GOT3 (cell line): ENCODE data around the gene EGFL7.

ENCODE experiments used
- DNase-seq: peaks from one replicate; lab custom pipeline; 2025; ENCODE audit warnings: mixed read lengths; lab: John Stamatoyannopoulos, UW

Gene EGFL7

DNA sequence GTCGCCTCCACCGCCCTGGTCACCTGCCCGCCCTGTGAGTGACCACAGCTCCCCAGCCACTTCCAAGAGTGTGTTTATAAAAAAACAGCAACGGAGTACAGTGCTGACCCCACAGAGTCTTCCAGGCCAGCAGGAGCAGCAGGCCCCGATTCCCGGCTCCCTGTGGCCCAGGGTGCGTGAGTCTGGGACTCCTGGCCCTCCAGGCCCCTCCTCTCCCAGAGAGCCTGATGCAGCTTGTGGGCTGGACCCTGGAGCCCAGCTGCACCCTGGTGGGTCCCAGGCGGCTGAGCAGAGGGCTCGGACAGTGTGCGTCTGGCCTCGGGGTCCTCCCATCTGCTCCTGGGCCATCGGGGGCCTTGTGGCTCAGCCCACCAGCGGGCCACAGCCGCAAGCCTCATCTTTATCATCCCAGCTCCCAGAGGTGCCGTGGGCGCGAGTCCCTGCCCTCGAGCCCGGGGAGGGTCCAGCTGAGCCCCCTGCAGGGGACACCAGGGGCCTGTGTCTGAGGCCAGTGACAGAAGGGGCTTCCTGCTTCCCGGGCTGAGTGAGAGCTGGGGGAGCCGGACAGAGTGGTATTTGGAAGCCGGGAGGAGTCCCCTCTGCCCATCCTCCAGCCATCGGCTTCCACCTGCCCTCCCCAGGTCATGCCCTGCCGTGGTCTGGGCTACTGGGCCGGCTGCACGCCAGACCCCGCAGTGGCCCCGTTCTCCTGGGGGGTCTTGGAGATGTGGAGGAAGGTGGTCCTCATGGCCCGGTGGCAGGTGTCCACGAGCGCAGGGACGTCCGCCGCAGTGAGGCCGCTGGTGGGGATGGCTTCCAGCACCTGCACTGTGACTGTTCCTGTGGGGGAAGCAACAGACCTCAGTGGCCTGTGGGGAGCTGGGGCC, 10.6 kb downstream of the EGFL7 start:
- DNase-seq: no peak

DNA sequence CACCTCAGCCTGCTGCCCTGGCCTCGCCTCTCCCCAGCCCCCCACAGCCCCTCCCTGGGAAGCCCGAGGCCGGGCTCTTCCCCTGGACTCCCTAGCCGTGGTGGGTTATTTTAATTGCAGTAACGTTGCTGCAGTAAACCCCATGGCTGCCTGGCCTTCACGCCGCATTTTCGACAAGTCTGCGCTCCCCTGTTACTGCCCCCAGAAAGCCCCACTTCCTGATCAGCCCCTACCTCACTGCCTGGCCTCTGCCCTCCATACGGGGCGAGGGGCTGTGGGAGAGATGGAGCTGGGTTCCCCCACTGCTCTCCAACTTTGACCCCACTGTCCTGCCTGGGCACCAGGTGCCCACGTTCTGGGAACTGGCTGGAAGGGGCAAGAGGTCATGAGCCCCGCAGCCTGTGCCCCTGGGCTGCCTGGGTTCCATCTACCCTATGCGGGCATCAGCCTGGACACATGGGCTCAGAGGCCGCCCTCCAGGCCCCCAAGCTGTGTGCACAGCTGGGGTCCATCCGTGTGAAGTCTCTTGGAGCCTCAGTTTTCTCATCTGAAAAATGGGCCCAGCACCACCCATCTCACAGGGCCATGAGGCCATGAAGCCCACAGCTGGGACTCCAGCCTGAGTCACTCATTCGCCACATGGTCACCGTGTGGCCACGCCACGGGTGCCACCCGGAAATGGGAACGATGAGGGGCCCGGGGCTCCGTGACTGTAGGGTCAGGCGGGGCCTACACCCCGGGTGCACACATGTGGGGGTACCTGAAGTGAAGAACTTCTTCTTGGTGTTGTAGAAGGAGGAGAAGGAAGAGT, 11.5 kb downstream of the EGFL7 start:
- DNase-seq: no peak

DNA sequence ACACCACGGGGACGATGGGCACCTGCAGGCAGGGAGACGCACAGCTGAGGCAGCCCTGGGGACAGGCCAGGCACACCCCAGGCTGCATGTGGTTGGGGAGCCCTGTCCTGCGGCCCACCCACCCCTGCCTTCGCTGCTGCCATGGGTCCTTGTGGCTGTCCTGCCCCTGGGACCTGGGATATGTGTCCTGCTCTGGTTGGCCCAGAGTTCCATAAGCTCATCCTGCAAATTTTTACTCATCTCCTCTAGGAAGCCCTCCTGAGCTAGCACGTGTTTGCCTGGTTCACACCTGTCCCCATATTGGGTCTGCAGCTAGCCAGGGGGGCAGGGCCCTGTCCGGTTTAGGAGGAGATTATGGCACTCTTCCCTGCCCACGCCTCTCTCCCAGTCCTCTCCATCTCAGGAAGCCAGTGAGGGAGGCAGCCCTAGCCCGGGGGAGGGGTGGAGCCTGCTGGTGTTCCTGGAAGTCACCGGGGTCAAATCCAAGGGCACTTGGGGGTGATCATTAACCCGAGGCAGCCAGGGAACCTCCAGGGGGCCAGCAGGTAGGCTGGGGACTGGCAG, 12.2 kb downstream of the EGFL7 start:
- DNase-seq: no peak

DNA sequence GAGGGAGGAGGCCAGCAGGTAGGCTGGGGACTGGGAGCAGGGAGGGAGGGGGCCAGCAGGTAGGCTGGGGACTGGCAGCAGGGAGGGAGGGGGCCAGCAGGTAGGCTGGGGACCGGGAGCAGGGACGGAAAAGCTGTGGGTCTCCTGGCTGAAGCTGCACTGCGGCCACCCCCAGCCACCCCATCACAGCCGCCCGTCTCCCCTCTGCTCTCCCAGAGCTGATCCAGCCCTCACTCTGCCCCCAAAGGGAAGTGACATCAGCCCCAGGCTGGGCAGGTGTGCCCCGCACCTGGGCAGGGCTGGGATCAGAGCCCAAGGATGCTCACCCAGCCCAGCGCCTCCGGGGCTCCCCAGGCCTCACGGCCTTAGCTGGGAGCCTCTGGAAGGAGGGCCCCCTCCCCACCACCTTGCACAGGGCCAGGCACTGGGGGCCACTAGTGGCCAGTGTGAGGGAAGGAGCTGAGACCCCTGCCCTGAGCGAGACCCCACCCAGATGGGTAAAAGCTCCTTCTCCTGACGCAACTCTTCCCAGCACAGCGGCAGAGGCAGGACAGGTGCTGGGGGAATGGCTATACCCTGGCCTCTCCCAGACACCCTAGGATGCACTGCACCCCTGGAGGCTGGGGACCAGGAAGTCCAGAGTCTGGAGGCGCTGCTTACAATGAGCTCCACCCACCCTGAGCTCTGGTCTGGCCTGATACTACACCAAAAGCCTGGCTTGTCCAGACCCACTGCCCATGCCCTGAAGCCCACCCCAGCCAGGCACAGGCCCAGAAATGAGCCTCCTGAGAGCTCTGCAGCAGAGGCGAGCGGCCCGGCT, 13.0 kb downstream of the EGFL7 start:
- DNase-seq: no peak

DNA sequence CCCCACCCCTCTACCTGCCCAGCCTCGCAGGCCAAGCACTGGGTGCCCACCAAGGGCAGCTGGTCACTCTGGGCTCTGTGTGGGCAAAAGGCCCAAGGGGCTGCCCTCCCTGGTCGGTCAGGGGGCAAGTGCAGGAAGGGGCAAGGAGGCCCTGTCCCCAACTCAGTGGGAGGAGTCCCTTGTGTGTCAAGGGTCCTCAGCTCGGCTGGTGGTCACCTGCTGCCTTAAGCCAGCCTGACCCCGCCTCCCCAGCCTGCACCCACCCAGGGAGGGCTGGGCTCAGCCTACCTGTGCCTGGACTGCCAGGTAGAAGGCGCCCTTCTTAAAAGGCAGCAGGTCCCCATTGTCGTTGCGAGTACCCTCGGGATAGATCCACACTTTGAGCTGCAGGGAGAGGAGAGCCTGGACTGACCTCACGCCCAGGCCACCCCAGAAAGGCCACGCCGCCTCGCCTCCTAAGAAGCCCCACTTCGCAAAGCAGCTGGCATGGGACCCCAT, 13.6 kb downstream of the EGFL7 start:
- no peak for DNase-seq

DNA sequence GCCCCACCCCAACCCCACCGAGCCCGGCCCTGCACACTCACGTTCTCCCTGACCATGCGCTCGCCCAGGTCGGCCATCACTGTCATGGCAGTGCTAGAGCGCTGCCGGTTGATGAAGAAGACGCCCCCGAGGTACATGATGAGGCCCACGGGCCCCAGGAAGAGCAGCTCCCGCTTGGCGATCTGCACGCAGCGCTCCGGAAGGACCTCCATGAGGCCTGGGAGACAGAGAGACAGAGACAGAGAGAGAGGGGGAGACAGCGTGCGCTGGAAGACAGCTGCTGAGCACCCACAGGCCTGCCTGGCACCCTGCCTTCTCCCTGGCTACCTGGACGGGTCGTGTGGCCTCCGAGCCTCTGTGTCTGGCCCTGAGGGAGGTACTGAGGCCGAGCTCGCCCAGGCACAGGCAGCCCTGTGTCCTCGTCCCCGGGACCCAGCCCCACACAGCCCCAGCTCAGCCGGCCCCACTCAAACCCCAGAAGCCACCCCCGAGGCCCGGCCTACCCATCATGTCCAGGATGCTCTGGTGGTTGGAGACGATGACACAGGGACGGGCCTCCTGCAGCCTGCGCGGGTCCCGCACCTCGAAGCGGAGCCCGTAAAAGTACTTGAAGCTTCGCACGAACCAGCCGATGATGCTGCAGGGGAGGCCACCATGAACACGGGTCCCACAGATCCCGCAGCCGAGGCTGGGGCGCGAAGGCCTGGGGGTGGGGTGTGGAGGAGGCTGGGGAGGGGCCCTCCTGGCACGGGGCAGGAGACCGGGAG, 14.4 kb downstream of the EGFL7 start:
- no peak for DNase-seq

DNA sequence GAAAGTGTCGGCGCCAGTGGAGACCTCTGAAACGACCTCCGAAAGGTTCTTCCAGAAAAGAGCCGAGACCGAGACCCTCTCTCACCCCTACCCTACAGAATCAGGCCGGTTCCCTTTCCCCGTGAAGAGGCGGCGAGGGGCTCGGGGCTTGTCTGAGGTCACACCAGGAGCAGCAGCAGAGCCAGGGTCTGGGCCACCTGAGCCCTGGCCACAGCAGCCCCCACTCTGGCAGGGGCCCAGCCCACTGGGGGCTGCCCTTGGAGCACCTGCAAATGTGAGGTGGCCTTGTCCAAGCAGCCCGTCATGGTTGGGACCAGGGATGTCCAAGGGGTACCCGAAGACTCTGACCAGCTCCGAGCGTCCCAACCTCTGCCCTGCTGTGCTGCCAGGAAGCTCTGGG, 15.3 kb downstream of the EGFL7 start:
- DNase-seq: no peak

DNA sequence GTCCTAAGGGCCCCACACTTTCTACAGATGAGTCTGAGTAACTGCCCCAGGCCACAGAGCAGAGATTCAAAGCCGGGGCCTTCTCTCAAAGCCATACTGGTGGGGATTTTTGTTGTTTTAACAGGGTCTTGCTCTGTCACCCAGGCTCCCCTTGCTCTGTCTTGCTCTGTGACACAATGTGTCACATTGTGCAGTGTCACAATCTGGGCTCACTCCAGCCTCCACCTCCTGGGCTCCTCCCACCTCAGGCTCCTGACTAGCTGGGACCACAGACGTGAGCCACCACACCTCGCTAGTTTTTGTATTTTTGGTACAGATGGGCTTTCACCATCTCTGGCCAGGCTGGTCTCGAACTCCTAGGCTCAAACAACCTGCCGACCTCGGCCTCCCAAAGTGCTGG, 15.9 kb downstream of the EGFL7 start:
- no peak for DNase-seq

DNA sequence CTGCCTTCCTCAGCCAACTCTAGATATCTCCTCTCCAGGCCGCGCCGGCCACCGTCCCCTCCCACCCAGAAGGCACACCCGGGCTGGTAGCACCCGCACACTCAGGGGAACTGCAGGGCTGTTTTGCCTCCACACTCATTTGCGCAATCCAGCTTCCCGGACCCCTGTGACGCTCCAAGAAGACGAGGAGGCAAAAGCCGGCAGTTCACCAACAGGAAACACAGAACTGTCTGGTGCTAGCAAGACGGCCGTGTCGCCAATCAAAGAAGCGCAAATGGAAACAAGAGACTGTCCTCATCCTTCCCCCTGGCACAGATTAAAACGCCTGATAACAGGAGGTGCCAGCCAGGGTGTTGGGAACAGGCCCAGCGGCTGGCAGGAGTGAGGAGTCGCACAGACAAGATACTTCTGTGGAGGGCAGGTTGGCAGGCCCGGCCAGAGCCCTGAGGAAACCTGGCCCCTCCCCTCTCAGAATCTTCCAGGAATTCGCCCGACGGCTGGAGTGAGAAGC, 16.8 kb downstream of the EGFL7 start:
- no peak for DNase-seq

DNA sequence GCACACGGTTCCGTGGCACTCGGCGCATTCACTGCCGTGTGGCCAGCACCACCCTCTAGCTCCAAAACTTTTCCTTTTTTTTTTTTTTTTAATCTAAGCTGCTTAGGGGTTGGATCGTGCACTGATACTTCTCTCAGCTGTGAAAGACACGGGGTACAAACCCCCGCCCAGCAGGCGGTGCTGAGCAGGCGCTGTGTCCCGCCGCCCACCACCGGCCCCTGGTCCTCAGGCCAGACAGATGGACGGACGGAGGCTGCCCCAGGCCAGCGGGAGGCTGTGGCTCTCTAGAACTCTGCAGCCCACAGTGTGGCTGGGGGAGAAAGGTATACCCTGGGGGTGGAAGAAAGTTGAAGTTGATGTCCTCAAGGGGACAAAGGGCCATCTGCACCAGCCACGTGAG, 18.3 kb downstream of the EGFL7 start:
- DNase-seq: no peak

DNA sequence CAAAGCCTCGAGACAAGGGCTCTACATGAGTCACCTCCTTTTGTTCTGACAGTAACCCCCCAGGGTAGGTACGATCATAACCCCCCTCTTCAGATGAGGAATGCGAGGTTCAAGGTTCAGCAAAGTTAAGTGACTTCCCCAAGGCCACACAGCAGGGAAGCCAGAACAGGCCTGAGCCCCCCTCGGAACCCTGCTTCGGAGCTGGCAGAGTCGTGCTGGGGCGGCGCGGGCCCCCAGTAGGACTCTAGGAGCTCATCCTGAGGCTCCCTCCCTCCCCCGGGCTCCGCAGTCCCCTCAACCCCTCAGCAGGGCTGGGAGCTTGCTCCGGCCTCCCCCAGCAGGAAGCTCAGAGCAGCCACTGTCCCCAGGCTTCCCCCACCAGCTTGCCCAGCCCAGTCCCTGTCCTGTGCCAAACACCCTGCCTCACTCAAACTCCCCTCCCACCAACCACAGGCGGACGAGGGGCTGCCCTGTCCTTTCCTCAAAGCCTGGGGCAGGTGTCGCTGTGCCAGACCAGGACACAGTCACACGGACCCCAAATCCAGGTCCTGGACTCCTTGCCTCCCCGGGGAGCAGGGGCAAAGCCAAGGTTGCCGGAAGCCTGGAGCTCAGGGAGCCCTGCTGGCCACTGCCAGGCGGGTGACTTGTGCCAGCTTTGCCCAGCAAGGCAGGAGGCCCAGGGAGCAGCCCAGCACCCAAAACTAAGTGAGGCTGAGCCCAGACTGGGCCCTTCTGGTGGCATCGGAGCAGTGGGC, 19.4 kb downstream of the EGFL7 start:
- no peak for DNase-seq

DNA sequence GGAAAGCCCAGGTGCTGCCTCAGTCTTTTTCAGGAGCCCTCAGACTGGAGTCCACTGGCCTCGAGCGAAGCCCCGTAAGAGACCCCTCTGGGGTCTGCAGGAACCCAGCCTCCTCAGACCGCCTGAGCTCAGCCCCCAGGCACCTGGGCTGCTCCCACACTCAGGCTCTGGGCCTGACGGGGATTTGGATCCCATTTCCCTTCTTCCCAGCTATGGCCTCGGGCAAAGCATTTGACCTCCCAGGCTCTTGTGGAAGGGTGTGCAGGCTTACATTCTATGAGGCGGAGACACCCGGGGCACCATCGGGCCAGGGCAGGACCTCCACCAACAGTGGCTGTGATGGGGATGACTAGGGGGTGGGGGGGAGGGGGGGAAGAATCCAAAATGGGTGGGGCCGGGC, 20.0 kb downstream of the EGFL7 start:
- no peak for DNase-seq

DNA sequence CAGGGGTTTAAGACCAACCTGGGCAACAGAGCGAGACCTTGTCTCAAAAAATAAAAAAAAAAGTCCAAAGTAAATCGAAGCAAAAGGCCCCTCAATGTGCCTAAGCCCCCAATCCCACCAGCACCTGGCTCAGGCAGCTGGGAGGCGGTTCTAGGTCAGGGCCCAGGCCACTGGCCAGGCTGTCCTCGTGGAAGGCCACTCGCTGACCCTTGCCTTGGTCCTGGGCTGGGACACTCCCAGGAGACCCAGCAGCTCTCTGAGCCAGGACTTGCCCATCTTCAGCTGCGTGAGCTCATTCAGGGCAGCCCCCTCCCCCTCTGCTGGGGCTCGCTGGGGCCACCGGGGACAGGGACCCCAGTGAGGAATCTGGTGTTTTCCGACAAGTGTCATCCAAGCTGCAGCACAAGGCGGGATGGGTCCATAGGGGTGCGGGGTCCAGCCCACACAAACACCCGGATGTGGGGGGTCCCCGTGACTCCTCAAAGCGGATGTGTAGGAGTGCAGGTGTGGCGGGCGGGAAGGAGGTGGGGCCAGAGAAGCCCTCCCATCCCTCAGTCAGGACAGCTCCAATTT, 20.5 kb downstream of the EGFL7 start:
- DNase-seq: no peak

DNA sequence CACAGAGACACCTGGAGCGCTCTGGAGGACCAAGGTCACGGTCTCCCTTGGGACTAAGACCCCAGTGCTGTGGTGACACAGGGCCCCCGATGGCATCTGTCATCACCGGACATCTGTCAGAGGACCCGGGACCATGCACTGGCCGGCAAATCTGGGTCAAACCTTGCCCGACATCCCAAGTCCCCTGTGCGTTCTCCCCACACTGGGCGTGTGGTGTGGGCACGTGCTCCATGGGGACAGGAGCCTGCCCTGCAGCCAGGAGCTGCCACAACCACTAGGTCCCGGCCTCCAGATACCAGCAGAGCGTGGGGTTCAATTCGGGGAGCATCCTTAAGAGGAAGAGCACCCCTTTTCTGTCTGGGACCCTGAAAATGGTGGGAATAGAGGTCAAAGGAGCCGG, 21.0 kb downstream of the EGFL7 start:
- DNase-seq: no peak

DNA sequence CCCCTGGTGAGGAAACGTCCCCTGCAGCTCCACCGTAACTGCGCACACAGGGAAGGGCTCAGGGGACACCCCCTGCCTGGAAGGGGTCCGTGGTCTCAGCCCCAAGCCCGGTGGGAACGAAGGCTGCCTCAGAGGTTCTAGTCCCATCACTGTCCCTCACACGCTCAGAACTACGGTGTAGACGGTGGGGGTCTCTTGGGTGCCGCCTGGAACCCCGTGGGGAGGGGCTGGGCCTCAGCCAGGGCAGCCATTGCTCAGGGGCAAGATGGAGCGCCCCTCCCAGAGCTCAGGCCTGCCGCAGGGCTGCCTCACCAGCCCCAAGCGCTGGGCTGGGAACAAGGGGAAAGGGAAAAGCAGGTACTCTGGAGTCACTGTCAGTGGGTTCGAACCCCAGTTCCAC, 21.6 kb downstream of the EGFL7 start:
- DNase-seq: no peak

DNA sequence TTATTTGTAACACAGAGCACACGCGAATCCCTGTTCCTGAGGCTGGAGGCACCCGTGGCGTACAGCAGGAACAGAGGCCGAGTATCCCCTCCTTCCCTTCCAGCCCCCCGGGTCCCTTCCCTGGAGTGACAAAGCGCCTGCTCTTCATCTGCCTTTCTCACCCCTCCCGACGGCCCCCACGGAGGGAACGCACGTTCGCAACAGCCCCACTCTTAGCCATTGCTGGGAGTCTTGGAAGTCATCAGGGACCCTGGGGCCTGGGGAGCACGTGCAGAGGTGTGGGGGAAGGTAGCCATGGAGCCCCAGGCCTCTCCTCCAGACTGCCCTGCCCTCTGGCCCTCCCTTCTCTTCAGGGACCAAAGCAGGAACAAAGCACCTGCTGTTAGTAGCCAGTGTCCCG, 22.1 kb downstream of the EGFL7 start:
- no peak for DNase-seq

DNA sequence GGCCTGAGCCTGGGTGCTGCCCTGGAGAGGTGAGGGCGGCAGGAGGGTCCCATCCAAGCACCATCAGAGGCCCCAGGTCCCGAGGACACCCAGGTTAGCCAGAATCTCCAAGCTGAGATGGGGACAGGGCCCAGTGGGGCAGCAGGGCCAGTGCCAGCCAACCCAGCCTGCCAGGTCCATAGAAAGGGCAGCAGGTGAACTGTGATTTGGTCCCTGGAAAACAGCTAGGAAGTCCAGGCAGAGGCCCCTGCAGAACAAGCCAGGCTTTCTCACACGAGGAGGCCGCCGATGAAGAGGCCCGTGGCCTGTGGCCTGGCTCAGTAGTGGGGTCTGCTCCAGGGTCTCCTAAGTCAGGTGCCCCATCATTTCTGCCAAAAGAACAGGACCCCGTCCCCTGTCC, 22.5 kb downstream of the EGFL7 start:
- DNase-seq: no peak

DNA sequence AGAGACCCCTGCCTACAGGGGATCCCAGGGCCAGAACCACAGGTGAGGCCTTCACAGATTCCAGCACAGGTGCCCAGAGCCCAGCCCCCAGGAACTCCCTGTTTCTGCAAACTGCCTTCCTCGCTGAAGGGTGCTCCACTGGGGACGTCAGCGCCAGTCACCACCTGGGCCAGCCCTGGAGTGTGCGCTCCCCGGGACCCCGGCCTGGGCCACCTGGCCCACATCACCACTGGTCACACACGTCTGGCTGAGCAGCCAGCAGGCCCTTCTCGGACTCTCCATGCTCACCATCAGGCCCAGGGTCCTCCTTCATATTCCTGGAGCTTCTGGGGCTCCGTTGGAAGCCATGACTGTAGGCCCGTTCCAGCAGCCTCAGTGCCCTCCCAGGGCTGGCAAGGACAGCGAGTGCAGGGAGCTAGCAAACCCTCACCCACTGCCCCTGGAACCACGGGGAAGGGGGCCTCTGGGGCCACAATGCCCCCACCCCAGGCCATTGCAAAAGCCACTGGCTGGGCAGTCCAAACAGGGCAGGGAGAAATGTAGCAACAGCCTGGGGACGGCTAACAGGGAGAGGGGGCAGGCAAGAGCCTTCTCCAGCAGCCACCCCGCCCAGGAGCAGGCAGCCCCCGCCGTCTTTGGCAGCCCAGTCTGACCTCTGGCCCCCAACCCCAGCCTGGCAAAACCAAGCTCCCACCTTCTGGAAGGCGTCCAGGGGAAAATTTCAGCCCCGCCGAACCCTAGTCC, 23.2 kb downstream of the EGFL7 start:
- no peak for DNase-seq

DNA sequence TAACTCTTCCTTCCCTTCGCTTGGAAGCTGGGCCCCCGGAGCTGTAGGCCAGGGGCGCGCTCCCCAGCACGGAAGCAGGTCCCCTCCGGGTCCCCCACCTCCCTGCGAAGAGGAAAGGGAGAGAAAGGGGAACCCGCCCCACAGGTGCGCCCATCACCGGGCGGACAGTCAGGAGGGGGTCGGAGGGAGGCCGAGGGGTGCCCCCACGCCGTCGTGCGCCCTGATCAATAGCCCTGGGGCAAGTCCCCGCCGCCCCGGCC, 23.7 kb downstream of the EGFL7 start:
- no peak for DNase-seq
